ENCODE measurements around the gene INO80B. TPM values are rescaled to one million over a fixed set of nuclear protein-coding genes. Genes with fewer than 3 reads are reported as not detected.

INO80B gene
- total and polyA plus RNA-seq, 9 of the 15 experiments (the other 6 are each of a cell fraction or from before 2014, with no cell fraction given): 0.41 to 22.6 (median 9.0) TPM

DNA sequence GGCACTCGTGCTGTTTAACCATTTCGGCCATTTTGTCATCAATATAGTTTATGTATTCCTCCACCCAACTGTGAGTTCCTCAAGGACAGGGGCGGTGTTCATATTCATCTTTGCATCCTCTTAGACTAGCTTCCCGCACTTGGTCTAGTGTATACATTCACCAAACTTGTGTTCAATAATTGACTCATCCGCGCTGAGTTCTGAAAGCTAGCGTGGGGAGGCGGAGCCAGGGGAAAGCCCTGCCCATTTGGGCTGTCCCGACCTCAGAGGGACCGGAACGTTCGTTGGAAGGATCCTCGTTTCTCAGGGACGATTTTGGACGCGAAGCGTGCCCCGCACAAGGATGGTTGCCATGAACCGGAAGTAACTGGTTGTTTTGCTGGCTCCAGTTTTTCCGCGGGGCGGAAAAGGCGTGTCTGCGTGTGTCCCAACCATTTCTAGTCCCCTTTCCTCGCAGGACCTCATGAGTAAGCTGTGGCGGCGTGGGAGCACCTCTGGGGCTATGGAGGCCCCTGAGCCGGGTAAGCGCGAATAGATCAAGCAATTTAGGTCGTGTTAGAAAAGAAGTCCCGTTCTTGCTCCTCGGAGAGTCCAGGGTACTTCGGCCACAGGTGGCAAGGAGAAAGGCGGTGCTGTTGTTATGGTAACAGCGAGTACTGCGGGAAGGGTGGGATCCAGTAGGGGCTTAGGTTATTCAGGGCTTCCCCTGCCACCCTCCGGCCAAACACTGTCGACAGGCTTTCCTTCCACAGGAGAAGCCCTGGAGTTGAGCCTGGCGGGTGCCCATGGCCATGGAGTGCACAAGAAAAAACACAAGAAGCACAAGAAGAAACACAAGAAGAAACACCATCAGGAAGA, at the start of gene INO80B (continued):
- TF ChIP-seq, protein P1, sequence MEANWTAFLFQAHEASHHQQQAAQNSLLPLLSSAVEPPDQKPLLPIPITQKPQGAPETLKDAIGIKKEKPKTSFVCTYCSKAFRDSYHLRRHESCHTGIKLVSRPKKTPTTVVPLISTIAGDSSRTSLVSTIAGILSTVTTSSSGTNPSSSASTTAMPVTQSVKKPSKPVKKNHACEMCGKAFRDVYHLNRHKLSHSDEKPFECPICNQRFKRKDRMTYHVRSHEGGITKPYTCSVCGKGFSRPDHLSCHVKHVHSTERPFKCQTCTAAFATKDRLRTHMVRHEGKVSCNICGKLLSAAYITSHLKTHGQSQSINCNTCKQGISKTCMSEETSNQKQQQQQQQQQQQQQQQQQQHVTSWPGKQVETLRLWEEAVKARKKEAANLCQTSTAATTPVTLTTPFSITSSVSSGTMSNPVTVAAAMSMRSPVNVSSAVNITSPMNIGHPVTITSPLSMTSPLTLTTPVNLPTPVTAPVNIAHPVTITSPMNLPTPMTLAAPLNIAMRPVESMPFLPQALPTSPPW (CRISPR knock-in tag; IDR thresholded peaks at IDR 0.05): peak; percentile 69
- TF ChIP-seq SMAD1 (IDR thresholded peaks at IDR 0.05; ENCODE audit: low read depth, low read length, partially characterized antibody): no peak
- TF ChIP-seq CCAR2 (IDR thresholded peaks at IDR 0.05; ENCODE audit: low read depth, low read length): peak; percentile 93; the same call in 1 of the 2 replicates
- TF ChIP-seq, protein P2, sequence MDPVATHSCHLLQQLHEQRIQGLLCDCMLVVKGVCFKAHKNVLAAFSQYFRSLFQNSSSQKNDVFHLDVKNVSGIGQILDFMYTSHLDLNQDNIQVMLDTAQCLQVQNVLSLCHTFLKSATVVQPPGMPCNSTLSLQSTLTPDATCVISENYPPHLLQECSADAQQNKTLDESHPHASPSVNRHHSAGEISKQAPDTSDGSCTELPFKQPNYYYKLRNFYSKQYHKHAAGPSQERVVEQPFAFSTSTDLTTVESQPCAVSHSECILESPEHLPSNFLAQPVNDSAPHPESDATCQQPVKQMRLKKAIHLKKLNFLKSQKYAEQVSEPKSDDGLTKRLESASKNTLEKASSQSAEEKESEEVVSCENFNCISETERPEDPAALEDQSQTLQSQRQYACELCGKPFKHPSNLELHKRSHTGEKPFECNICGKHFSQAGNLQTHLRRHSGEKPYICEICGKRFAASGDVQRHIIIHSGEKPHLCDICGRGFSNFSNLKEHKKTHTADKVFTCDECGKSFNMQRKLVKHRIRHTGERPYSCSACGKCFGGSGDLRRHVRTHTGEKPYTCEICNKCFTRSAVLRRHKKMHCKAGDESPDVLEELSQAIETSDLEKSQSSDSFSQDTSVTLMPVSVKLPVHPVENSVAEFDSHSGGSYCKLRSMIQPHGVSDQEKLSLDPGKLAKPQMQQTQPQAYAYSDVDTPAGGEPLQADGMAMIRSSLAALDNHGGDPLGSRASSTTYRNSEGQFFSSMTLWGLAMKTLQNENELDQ (CRISPR knock-in tag; IDR thresholded peaks at IDR 0.05; ENCODE audit: borderline replicate concordance): no peak
- TF ChIP-seq, protein P3, sequence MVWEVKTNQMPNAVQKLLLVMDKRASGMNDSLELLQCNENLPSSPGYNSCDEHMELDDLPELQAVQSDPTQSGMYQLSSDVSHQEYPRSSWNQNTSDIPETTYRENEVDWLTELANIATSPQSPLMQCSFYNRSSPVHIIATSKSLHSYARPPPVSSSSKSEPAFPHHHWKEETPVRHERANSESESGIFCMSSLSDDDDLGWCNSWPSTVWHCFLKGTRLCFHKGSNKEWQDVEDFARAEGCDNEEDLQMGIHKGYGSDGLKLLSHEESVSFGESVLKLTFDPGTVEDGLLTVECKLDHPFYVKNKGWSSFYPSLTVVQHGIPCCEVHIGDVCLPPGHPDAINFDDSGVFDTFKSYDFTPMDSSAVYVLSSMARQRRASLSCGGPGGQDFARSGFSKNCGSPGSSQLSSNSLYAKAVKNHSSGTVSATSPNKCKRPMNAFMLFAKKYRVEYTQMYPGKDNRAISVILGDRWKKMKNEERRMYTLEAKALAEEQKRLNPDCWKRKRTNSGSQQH (CRISPR knock-in tag; IDR thresholded peaks at IDR 0.05): no peak
- TF ChIP-seq, protein P4, sequence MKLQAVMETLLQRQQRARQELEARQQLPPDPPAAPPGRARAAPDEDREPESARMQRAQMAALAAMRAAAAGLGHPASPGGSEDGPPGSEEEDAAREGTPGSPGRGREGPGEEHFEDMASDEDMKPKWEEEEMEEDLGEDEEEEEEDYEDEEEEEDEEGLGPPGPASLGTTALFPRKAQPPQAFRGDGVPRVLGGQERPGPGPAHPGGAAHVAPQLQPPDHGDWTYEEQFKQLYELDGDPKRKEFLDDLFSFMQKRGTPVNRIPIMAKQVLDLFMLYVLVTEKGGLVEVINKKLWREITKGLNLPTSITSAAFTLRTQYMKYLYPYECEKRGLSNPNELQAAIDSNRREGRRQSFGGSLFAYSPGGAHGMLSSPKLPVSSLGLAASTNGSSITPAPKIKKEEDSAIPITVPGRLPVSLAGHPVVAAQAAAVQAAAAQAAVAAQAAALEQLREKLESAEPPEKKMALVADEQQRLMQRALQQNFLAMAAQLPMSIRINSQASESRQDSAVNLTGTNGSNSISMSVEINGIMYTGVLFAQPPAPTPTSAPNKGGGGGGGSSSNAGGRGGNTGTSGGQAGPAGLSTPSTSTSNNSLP (IDR thresholded peaks at IDR 0.05; ENCODE audit: borderline replicate concordance, low read depth, low read length): no peak
- TF ChIP-seq, protein P5, sequence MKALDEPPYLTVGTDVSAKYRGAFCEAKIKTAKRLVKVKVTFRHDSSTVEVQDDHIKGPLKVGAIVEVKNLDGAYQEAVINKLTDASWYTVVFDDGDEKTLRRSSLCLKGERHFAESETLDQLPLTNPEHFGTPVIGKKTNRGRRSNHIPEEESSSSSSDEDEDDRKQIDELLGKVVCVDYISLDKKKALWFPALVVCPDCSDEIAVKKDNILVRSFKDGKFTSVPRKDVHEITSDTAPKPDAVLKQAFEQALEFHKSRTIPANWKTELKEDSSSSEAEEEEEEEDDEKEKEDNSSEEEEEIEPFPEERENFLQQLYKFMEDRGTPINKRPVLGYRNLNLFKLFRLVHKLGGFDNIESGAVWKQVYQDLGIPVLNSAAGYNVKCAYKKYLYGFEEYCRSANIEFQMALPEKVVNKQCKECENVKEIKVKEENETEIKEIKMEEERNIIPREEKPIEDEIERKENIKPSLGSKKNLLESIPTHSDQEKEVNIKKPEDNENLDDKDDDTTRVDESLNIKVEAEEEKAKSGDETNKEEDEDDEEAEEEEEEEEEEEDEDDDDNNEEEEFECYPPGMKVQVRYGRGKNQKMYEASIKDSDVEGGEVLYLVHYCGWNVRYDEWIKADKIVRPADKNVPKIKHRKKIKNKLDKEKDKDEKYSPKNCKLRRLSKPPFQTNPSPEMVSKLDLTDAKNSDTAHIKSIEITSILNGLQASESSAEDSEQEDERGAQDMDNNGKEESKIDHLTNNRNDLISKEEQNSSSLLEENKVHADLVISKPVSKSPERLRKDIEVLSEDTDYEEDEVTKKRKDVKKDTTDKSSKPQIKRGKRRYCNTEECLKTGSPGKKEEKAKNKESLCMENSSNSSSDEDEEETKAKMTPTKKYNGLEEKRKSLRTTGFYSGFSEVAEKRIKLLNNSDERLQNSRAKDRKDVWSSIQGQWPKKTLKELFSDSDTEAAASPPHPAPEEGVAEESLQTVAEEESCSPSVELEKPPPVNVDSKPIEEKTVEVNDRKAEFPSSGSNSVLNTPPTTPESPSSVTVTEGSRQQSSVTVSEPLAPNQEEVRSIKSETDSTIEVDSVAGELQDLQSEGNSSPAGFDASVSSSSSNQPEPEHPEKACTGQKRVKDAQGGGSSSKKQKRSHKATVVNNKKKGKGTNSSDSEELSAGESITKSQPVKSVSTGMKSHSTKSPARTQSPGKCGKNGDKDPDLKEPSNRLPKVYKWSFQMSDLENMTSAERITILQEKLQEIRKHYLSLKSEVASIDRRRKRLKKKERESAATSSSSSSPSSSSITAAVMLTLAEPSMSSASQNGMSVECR (CRISPR knock-in tag; IDR thresholded peaks at IDR 0.05): peak; percentile 91
- no peak for TF ChIP-seq PTTG1 (tag; IDR thresholded peaks at IDR 0.05; ENCODE audit: low read depth)
- TF ChIP-seq CXXC5 (CRISPR knock-in tag; IDR thresholded peaks at IDR 0.05): peak; percentile 87
- TF ChIP-seq ZNF778 (CRISPR knock-in tag; IDR thresholded peaks at IDR 0.05): no peak
- peak; percentile 52; the same call in 1 of the 2 replicates for TF ChIP-seq TAF7 (tag; IDR thresholded peaks at IDR 0.05)
- TF ChIP-seq, protein P6, sequence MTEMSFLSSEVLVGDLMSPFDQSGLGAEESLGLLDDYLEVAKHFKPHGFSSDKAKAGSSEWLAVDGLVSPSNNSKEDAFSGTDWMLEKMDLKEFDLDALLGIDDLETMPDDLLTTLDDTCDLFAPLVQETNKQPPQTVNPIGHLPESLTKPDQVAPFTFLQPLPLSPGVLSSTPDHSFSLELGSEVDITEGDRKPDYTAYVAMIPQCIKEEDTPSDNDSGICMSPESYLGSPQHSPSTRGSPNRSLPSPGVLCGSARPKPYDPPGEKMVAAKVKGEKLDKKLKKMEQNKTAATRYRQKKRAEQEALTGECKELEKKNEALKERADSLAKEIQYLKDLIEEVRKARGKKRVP (CRISPR knock-in tag; IDR thresholded peaks at IDR 0.05): no peak
- TF ChIP-seq PHB2 (IDR thresholded peaks at IDR 0.05; ENCODE audit: low read depth): no peak

Data from K562 (cell line).